ENCODE data around the gene ZNF407.

The ZNF407 gene

DNA sequence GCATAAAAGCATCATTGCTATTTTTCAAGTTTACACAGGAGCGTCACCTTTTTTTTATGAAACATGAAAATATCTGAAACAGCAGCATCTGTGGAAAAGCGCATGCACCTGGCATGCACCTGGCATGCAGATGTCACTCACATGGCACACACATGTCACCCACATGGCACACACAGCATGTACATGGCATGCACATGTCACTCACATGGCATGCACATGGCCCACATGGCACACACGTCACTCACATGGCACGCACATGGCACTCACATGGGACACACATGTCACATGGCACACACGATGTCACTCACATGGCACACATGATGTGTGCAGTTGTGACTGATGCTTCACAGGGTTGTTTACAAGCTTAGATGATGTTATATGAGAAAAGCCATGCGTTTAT is 188.0 kb downstream of the ZNF407 start:
- no peak for DNase-seq (ENCODE audit: low read depth in 3 of 3)

DNA sequence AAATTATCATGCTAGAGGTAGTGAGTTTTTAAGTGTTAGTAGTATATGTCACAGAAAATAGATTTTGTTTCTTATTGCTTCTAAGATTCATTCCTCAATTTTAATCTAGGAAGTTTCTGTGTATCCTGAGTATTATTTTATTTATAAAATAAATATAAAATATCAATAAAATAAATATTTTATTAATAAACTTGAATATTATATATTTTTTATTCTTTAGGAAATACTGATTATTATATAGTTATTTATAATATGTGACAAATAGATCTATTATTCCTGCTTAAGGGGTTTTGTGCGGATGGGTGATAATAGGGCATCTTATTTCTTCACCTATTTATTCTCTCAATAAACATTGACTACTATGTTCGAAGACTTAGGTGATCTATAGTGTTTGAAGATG is 191.0 kb downstream of the ZNF407 start:
- DNase-seq (ENCODE audit: low read depth in 3 of 3): no peak

- DNase-seq (ENCODE audit: low read depth in 3 of 3): no peak
Measured at GRCh38 chr18:74789078-74789477, 191.4 kb downstream of the ZNF407 start.

GRCh38 chr18:74790451-74790850 is 192.8 kb downstream of the ZNF407 start:
- DNase-seq (ENCODE audit: low read depth in 3 of 3): no peak

GRCh38 chr18:74791501-74792194 is 194.0 kb downstream of the ZNF407 start:
- DNase-seq (ENCODE audit: low read depth in 3 of 3): no peak

- no peak for DNase-seq (ENCODE audit: low read depth in 3 of 3)
Measured at GRCh38 chr18:74793746-74794145, 196.1 kb downstream of the ZNF407 start.

DNA sequence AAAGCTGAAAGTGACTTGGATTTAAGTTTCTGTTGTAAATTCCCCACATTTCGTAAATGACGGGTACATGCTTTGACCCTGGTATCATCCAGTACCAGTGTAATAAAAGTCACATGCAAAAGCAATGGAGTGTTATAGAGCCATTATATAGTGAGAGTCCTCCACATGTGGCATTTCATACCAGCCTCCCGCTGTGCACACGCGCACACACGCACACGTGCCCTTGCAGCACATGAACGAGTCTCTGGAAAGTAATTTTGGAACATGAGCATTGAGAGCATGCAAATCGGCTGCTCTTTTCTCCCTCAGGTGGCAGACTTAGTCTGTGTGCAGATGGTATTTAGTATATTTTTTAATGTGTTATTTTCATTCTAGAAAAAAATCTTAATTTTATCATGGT is 198.1 kb downstream of the ZNF407 start:
- no peak for DNase-seq (ENCODE audit: low read depth in 3 of 3)

DNA sequence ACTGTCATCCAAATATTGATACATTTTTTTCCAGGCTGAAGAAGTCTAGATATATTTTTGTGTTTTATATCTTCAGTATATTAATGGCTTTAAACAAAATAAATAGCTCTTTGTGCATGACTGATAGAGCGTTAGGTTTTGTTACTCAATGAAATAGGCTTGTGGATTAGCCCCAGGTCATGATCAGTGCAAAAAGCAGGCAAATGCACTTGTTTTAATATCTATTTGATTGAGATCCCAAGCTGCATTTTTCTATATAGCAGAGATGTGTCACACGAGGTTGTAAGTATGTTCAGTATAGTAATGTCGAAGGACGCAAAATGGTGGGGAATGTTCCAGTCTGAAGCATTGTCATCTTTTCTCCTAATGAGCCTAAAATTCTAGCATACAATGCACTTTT is 198.5 kb downstream of the ZNF407 start:
- DNase-seq (ENCODE audit: low read depth in 3 of 3): no peak

GRCh38 chr18:74796841-74797576 is 199.3 kb downstream of the ZNF407 start:
- no peak for DNase-seq (ENCODE audit: low read depth in 3 of 3)

DNA sequence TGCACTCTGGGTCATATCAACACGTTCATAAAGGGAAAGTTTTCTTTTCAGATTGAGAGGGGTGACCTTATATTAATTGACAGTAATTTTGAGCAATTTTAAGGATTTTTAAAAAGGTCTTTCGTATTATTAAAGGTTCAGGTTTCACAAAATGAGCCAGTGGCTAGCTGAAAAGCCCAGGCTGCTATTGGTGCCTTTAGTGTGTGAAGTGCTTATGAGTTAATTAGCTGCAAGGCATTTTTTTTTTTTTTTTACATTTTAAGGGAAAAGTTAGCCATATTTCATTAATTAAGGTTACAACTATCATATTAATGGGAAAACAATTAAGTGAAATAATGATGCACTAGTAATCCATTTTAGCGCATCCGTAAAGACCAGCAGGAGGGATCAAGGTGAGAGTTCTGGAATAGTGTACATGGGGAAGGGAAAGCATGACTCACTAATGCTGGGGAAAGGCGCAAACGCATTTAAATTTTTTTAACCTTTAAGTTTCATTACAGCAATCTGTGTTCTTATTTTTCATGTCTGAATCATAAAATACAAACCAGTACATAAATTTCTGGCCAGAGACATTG is 200.0 kb downstream of the ZNF407 start:
- no peak for DNase-seq (ENCODE audit: low read depth in 3 of 3)

GRCh38 chr18:74799542-74799941 is 201.9 kb downstream of the ZNF407 start:
- DNase-seq (ENCODE audit: low read depth in 3 of 3): no peak

DNA sequence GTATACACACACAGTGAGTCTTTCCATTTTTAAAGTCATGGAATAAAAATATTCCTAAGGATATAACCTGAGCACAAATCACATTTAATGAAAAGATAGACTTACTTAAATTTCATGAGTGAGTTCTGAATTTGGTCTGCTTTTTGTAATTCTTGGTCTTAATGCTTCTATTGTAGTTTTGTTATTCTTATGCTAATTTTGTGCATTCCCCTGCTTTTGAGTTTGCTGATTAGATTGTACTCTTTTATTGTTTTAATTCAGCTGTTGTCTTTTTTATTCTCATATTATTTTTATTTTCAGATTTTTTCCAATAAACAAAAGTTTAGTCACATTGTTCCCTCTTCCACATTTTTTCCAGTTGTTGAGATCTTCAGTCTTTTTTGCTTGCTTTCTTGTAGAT is 202.4 kb downstream of the ZNF407 start:
- no peak for DNase-seq (ENCODE audit: low read depth in 3 of 3)

- DNase-seq (ENCODE audit: low read depth in 3 of 3): no peak
Measured at GRCh38 chr18:74803117-74803516, 205.4 kb downstream of the ZNF407 start.

DNA sequence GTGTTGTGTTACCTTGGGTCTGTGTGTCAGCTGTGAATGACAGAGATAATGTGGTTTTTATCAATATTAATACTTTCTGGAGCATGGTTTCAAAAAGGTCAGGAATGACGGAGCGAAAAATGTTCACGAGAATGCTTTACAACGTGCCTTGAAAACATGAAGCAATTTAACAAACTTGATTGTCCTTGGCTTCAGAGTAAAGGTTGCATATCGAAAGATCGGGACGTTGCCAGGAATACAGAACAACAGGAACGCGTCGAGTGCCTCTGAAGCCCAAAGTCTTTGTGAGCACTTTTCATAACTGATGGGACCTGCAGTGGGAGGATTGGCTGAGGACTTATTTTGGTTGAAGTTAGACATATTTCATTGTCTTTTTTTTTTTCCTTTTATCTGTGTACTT is 206.1 kb downstream of the ZNF407 start:
- no peak for DNase-seq (ENCODE audit: low read depth in 3 of 3)

GRCh38 chr18:74804677-74805076 is 207.0 kb downstream of the ZNF407 start:
- DNase-seq (ENCODE audit: low read depth in 3 of 3): no peak

- no peak for DNase-seq (ENCODE audit: low read depth in 3 of 3)
Measured at GRCh38 chr18:74806073-74806472, 208.4 kb downstream of the ZNF407 start.

- no peak for DNase-seq (ENCODE audit: low read depth in 3 of 3)
Measured at GRCh38 chr18:74806700-74807416, 209.2 kb downstream of the ZNF407 start.

- DNase-seq (ENCODE audit: low read depth in 3 of 3): no peak
Measured at GRCh38 chr18:74817576-74817975, 219.9 kb downstream of the ZNF407 start.

- DNase-seq (ENCODE audit: low read depth in 3 of 3): no peak
Measured at GRCh38 chr18:74818516-74819175, 221.0 kb downstream of the ZNF407 start.

GRCh38 chr18:74819433-74820059 is 221.9 kb downstream of the ZNF407 start:
- DNase-seq (ENCODE audit: low read depth in 3 of 3): no peak

GRCh38 chr18:74820160-74820780 is 222.6 kb downstream of the ZNF407 start:
- no peak for DNase-seq (ENCODE audit: low read depth in 3 of 3)
